Activated B cell treated with CpG ODN at 0.5 μM for 24 hours (primary cell): Measurements from ENCODE around the gene NOS1AP. TPM values are rescaled to one million over a fixed set of nuclear protein-coding genes. Genes with fewer than 3 reads are reported as not detected.
"Not testable (repeated sequence)": the region's sequence is repeated elsewhere in the genome, so short reads cannot be mapped to it uniquely, and the experiment has no call there.

Experiments
- ATAC-seq: fragments of 200-7000 bp; cut with Tn5 transposase; one replicate; pipeline ENCODE4 v1.10.0; 2021; ENCODE audit warnings: low read depth, mild to moderate bottlenecking, moderate library complexity
- CTCF ChIA-PET: fragments of 350-600 bp; sonication (Branson Sonifier 250); formaldehyde crosslinking; loops from one replicate; lab custom pipeline; 2021; ENCODE audit warnings: antibody characterized with exemption; lab: Charles Lee
- POLR2A ChIA-PET: fragments of 350-600 bp; sonication (Branson Sonifier 250); formaldehyde crosslinking; loops from one replicate; lab custom pipeline; 2021; ENCODE audit warnings: antibody characterized with exemption; lab: Charles Lee
- DNase-seq: peaks from one replicate; pipeline ENCODE4 v3.0.0; 2022
- H3K27ac Mint-ChIP-seq: one replicate; pipeline ENCODE4 v1.8.0; 2020; ENCODE audit warnings: mixed read lengths
- H3K27me3 Mint-ChIP-seq: one replicate; pipeline ENCODE4 v1.8.0; 2021; ENCODE audit warnings: mixed read lengths
- H3K36me3 Mint-ChIP-seq: one replicate; pipeline ENCODE4 v1.8.0; 2021; ENCODE audit warnings: low read depth, mixed read lengths
- H3K4me1 Mint-ChIP-seq: one replicate; pipeline ENCODE4 v1.8.0; 2021; ENCODE audit warnings: mixed read lengths
- H3K4me3 Mint-ChIP-seq: one replicate; pipeline ENCODE4 v1.8.0; 2020; ENCODE audit warnings: mild to moderate bottlenecking, mixed read lengths
- H3K9me3 Mint-ChIP-seq: one replicate; pipeline ENCODE4 v1.8.0; 2020; ENCODE audit warnings: mixed read lengths
- intact Hi-C: fragments of 100-400 bp; cut with micrococcal nuclease; formaldehyde crosslinking; loops from one replicate; pipeline ENCODE4 v1.15.1; 2024
- total RNA-seq: library from RNA; stranded (reverse); gene quantifications from 2 replicates; pipeline ENCODE4 v1.2.3, GENCODE V29; 2022
- TF ChIP-seq, protein P1 (sequence below): fragments of 200-600 bp; IDR thresholded peaks from one replicate; pipeline ENCODE4 v1.8.0; 2022; ENCODE audit warnings: antibody characterized with exemption, mild to moderate bottlenecking

The NOS1AP gene
- total RNA-seq, 1 donor from 2014 or later, result not detected

DNA sequence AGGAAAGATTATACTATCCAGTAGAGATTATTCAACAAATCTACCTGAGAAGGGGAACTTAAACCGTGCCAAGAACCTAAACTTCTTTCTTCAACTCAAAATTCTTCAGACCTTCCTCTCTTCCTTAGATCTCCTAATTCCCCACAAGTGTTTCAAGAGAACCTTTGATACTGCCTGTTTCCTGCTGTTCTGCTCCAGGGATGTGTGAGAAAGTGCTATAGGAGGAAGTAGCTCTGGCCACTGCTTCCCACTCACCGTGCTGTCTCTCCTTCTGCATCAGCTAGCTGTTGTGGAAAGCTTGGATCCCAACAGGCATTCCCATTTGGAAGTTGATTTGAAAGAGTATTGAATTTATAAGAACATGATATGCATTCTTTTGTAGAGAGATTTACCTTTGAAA is 4.5 kb upstream of the NOS1AP start:
- Mint-ChIP-seq H3K27me3 (peaks cover 46% of the 10 kb centered on the region), H3K27ac (no peak overlapping the region), H3K9me3 (no peaks in the 10 kb centered on the region), H3K4me3 (no peak overlapping the region), H3K4me1 (peaks cover 5% of the 10 kb centered on the region), H3K36me3 (no peaks in the 10 kb centered on the region)
- no peak for DNase-seq
- TF ChIP-seq, protein P1, sequence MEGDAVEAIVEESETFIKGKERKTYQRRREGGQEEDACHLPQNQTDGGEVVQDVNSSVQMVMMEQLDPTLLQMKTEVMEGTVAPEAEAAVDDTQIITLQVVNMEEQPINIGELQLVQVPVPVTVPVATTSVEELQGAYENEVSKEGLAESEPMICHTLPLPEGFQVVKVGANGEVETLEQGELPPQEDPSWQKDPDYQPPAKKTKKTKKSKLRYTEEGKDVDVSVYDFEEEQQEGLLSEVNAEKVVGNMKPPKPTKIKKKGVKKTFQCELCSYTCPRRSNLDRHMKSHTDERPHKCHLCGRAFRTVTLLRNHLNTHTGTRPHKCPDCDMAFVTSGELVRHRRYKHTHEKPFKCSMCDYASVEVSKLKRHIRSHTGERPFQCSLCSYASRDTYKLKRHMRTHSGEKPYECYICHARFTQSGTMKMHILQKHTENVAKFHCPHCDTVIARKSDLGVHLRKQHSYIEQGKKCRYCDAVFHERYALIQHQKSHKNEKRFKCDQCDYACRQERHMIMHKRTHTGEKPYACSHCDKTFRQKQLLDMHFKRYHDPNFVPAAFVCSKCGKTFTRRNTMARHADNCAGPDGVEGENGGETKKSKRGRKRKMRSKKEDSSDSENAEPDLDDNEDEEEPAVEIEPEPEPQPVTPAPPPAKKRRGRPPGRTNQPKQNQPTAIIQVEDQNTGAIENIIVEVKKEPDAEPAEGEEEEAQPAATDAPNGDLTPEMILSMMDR, result no peak
- ATAC-seq, result no peak
- ChIA-PET POLR2A (no interaction called here), CTCF (no interaction called here)
- intact Hi-C loops, result no loop called here

DNA sequence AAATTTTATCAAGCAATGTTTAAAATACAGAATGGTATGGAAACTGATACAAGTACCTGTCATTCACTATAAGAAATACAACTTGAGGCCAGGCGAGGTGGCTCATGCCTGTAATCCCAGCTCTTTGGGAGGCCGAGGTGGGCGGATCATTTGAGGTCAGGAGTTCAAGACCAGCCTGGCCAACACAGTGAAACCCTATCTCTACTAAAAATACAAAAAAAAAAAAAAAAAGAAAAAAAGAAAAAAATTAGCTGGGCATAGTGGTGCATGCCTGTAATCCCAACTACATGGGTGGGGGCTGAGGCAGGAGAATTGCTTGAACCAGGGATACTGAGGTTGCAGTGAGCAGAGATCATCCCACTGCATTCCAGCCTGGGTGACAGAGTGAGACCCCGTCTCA is 2.7 kb upstream of the NOS1AP start:
- H3K4me1 Mint-ChIP-seq, ATAC-seq, intact Hi-C loops, H3K36me3 Mint-ChIP-seq, H3K27ac Mint-ChIP-seq, CTCF ChIA-PET, POLR2A ChIA-PET, H3K4me3 Mint-ChIP-seq, H3K9me3 Mint-ChIP-seq, DNase-seq: not testable (repeated sequence)
- peaks cover 55% of the 10 kb centered on the region for H3K27me3 Mint-ChIP-seq

DNA sequence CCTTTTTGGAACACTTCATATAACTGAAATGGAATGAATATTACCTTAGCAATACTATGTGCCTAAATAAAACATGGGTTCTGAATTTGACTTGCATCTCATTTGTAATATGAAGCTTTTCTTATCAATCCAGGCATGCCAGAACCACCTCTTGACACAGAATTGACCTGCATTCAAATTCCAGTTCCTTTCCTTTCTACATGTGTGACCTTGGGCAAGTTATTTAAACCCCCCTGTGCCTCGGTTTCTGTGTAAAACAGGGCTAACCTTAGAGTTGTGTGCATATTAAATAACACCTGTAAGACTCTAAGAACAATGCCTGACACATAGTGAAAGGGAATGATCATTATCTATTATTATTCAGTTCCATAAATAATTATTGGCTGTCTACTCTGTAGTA is 2.0 kb upstream of the NOS1AP start:
- Mint-ChIP-seq H3K4me3 (no peak overlapping the region), H3K9me3 (no peaks in the 10 kb centered on the region), H3K27ac (no peak overlapping the region), H3K4me1 (peaks cover 9% of the 10 kb centered on the region), H3K27me3 (peaks cover 54% of the 10 kb centered on the region), H3K36me3 (no peaks in the 10 kb centered on the region)
- ChIA-PET CTCF (no interaction called here), POLR2A (no interaction called here)
- DNase-seq (no peak), ATAC-seq (no peak)
- TF ChIP-seq, protein P1, result no peak
- intact Hi-C loops, result no loop called here

DNA sequence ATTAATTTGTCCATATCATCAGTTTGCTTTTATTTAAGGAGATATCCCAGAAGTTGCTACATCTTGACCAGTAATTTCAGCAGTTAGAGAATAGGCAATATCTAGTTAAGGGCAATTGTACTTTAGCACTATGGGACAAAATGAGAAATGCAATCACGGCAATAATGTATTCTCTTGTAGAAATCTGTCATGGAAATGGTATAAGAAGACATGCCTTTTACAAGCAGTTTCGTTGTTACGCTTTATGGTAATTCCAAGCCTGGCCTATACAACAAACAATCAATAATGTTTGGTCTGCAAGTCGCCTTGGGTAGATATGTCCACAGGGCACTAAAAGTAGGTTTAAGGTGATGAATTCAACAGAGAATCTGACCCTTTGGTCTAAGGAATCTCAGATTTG is 1.2 kb upstream of the NOS1AP start:
- H3K4me1 Mint-ChIP-seq, result peaks cover 9% of the 10 kb centered on the region
- ATAC-seq (no peak), DNase-seq (no peak)
- no peak overlapping the region for H3K4me3 Mint-ChIP-seq
- intact Hi-C loops, result no loop called here
- CTCF ChIA-PET, result no interaction called here
- H3K9me3 Mint-ChIP-seq, result no peaks in the 10 kb centered on the region
- H3K27ac Mint-ChIP-seq, result no peak overlapping the region
- no peaks in the 10 kb centered on the region for H3K36me3 Mint-ChIP-seq
- POLR2A ChIA-PET, result no interaction called here
- peaks cover 50% of the 10 kb centered on the region for H3K27me3 Mint-ChIP-seq
- TF ChIP-seq, protein P1, result no peak

DNA sequence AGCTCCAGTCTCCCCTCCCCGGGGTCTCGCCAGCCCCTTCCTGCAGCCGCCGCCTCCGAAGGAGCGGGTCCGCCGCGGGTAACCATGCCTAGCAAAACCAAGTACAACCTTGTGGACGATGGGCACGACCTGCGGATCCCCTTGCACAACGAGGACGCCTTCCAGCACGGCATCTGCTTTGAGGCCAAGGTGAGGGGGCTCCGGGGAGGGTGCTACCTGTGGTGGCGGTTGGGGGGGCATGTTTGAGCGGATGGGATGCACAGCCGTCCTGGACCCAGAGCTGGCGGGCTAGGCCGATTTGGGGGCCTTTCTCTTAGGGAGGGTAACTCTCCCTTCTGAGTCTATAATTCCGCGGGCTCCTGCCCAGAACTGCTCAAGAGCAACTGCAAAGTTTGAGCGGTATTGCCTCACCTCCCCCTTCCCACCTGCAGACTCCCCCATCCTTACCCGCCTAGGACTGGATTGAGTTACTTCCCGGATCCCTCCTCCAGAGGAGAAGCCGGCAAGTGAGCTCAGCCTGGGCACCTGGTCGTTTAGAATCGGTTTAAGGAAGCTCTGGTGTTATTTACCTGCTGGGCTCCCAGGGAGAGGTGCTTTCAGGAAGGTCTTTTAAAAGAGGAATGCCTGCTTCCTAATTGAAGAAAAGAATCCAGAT is 730 bp downstream of the NOS1AP start:
- peaks cover 52% of the 10 kb centered on the region for H3K27me3 Mint-ChIP-seq
- POLR2A ChIA-PET, result no interaction called here
- H3K27ac Mint-ChIP-seq, result no peak overlapping the region
- intact Hi-C loops, result no loop called here
- H3K4me3 Mint-ChIP-seq, result peak overlapping the region; percentile 83
- peaks cover 9% of the 10 kb centered on the region for H3K4me1 Mint-ChIP-seq
- H3K36me3 Mint-ChIP-seq, result no peaks in the 10 kb centered on the region
- CTCF ChIA-PET, result interaction anchor here (0.9 kb wide), 1 partner anchor 14 kb away, joined by 3 read pairs; no protein-coding TSS in a partner anchor
- no peak for ATAC-seq
- DNase-seq, result no peak
- TF ChIP-seq, protein P1, result no peak
- no peaks in the 10 kb centered on the region for H3K9me3 Mint-ChIP-seq
